ENCODE measurements around the gene PRR29.

Gene PRR29

DNA sequence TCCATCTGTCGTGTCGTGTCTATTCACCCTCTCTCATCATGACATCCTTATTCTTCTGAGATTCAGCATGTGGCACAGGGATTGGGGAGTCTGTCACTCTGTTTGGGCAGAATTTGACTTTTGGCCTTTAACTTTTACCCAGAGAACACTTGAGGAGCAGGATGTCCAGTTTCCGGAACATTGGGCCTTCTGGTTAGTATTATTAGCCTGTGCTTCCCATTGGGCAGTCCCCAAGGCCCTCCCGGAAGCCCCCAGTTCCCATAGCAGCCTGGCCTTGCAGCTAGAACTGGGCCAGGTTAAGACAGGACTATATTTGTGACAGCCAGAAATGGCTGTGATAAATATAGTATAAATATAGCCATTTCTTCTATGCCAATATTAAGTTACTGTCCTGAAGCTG is 35.0 kb upstream of the PRR29 start:
- DNase-seq (ENCODE audit: extremely low read depth, low read depth), result no peak
- TF ChIP-seq, protein P1, sequence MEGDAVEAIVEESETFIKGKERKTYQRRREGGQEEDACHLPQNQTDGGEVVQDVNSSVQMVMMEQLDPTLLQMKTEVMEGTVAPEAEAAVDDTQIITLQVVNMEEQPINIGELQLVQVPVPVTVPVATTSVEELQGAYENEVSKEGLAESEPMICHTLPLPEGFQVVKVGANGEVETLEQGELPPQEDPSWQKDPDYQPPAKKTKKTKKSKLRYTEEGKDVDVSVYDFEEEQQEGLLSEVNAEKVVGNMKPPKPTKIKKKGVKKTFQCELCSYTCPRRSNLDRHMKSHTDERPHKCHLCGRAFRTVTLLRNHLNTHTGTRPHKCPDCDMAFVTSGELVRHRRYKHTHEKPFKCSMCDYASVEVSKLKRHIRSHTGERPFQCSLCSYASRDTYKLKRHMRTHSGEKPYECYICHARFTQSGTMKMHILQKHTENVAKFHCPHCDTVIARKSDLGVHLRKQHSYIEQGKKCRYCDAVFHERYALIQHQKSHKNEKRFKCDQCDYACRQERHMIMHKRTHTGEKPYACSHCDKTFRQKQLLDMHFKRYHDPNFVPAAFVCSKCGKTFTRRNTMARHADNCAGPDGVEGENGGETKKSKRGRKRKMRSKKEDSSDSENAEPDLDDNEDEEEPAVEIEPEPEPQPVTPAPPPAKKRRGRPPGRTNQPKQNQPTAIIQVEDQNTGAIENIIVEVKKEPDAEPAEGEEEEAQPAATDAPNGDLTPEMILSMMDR (IDR thresholded peaks at IDR 0.05; ENCODE audit: low read depth, low read length, missing control alignments), result no peak
- no peak overlapping the region for H3K4me3 ChIP-seq (replicated peaks; ENCODE audit: low read depth, low read length)

DNA sequence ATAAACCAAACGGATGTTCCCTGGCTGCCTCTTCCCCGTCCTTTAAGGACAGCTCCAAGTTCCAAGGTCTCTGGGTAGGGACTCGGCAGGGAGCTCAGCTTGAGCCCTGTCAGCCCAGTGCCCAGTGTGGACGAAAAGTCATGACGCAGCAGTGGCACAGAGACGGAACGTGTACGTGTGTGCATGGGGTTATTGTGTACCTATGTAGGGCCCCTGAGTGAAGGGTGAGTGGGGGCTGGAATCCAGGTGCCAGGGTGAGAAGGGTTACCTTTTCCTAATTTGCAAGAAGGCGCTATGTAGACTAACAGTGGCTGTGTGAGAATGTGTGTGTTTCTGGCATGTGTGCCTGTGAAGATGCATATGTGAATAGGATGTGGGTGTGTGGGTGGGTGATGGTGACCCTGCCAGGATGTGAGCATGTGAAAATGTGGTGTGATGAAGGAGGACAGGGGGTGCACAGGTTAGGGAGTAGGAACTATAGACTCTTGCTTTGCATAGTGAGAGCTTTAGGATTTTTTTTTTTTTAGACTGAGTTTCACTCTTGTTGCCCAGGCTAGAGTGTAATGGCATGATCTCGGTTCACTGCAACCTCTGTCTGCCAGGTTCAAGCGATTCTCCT is 31.4 kb upstream of the PRR29 start:
- TF ChIP-seq, protein P1 (IDR thresholded peaks at IDR 0.05; ENCODE audit: low read depth, low read length, missing control alignments), result no peak
- H3K4me3 ChIP-seq (replicated peaks; ENCODE audit: low read depth, low read length), result no peak overlapping the region
- no peak for DNase-seq (ENCODE audit: extremely low read depth, low read depth)

DNA sequence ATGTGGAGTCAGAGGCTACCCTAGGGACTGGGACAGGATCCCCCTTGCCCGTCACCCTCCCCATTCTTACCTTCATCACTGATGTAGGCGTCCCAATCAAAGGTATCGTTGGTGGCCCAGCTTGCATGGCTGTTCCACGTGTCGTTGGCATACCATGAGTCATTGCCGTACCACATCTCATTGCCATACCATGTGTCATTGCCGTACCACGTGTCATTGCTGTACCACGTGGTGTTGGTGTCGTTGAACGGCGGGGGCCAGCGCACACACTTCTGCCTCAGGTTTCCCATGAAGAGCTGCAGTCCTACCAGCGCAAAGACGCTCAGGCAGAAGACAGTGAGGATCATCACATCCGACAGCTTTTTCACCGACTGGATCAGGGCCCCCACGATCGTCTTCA is 30.2 kb upstream of the PRR29 start:
- H3K4me3 ChIP-seq (replicated peaks; ENCODE audit: low read depth, low read length), result no peak overlapping the region
- no peak for DNase-seq (ENCODE audit: extremely low read depth, low read depth)
- TF ChIP-seq, protein P1 (IDR thresholded peaks at IDR 0.05; ENCODE audit: low read depth, low read length, missing control alignments), result no peak

DNA sequence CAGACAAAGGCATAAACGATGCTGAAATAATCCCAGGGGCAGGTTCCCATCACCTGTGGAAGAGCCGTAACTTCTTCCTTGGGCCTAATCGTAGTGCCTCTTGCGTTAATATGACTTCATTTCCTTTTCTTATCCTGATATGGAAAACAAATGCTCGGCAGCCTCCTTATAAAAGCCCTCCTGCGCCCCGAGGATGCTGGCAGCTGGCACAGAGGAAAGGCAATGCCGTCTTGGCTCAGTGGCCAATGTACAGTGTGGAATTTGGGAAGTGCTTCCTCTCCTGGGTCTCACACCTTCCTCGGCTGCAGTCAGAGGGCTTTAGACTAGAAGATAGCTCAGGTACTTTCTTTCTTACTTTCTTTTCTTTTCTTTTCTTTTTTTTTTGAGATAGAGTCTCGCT is 28.9 kb upstream of the PRR29 start:
- no peak for DNase-seq (ENCODE audit: extremely low read depth, low read depth)
- no peak overlapping the region for H3K4me3 ChIP-seq (replicated peaks; ENCODE audit: low read depth, low read length)
- TF ChIP-seq, protein P1 (IDR thresholded peaks at IDR 0.05; ENCODE audit: low read depth, low read length, missing control alignments), result no peak

DNA sequence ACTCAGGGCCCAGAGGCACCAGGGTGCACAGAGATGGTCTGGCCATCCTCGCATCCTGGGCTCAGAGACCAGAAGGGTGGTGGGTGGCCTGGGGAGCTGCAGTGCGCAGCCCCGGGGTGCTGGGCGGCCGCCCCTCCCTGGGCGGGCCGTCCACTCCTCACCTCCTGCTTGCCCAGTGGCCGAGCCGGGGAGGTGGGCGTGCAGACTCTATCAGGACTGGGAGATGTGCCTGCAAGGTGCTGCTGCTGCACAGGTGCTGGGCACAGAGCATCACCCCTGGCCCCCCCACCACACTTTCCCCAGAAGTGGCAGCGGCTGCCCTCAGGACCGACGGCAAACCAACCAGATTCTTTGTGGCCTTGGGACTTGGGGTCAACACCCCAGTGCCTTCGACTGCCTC is 25.4 kb upstream of the PRR29 start, which contains the start of gene SCN4A:
SCN4A (minus strand) TSS at position 123 of the 400 bp plus-strand sequence; CDS start at position 46, 77 bp downstream.
- DNase-seq (ENCODE audit: extremely low read depth, low read depth), result no peak
- H3K4me3 ChIP-seq (replicated peaks; ENCODE audit: low read depth, low read length), result no peak within 1 kb of the TSS
- TF ChIP-seq, protein P1 (IDR thresholded peaks at IDR 0.05; ENCODE audit: low read depth, low read length, missing control alignments), result no peak

DNA sequence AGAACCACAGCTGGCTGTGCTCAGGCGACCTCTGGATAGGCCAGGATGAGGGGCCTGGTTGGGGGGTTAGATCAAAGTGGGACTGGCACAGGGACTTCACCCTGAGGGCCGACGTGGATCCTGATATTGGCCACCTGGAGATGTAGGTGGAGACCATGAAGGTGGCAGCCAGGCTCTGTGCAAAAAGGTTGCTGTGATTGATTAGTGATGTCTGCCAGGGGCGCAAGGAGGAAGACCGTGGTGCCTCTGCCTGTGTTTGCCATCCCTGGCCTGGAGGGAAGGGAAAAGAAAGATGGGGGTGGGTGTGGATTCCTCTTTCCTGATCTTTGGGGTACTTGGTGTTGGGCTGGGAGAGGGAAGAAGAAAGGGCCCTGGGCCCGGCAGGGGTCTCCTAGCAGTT is 24.9 kb upstream of the PRR29 start:
- H3K4me3 ChIP-seq (replicated peaks; ENCODE audit: low read depth, low read length), result no peak overlapping the region
- TF ChIP-seq, protein P1 (IDR thresholded peaks at IDR 0.05; ENCODE audit: low read depth, low read length, missing control alignments), result no peak
- DNase-seq (ENCODE audit: extremely low read depth, low read depth), result no peak

Measured in HFF-Myc (cell line).